A172 (cell line): ENCODE measurements around the gene PVALEF. TPM values are rescaled to one million over a fixed set of nuclear protein-coding genes. Genes with fewer than 3 reads are reported as not detected.
A peak's percentile ranks its signal among the peaks of the same experiment; 100 is the strongest.

Source experiments
- DNase-seq: peaks from one replicate; pipeline ENCODE4 v3.0.0-alpha.2; 2015; ENCODE audit warnings: low spot score
- total RNA-seq: library from RNA; depleted of rRNA; stranded (reverse); fragments of >200 nt; shearing (Covaris generic); gene quantifications from 2 replicates; pipeline ENCODE4 v1.2.3, GENCODE V29; 2014

The PVALEF gene
- total RNA-seq, 1 experiment from 2014 or later: not detected

DNA sequence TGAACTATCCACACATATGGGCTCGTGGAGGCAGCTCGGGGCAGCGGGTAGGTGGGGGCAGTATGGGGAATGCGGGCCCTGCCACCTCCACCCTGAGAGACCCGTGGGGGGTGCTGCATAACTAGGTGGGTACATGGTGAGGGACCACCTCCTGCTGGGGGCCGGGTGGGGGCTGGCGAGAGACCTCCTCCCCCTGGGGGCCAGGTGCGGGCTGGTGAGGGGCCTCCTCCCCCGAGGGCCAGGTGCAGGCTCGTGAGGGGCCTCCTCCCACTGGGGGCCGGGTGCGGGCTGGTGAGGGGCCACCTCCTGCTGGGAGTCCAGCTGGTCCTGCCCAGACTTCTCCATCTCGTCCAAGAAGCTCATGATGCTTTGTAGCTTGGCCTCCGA lies 32.1 kb downstream of the PVALEF start:
- no peak for DNase-seq

DNA sequence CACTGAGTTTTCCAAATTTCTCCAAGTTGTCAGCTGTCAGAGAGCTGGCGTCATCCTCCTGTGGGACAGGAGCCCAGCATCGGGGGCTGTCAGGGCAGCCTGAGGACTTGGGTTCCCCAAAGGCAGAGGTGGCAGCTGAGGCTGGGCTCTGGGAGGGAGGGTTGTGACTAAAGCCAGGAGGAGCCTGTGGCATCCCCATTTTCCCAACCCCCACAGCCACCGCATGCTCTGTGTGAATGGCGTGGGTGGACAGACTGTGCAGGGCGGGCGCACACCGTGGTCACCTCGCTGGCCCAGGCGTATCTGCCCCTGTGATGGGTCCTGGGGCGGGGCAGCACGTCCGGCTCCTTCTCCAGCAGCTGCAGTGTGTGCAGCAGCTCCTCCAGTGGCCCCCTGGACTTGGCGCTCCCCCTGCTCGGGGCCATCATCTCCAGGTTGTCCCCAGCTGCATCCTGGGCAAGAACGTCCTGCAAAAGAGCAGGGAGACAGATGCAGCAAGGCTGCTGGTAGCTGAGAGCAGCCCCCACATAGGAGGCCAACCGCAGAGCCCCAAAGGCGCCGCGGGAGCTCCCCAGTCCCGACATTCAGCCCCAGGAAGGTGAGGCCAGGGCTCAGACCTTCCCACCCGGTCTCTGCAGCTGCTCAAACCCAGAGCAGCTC lies 32.7 kb downstream of the PVALEF start:
- no peak for DNase-seq

DNA sequence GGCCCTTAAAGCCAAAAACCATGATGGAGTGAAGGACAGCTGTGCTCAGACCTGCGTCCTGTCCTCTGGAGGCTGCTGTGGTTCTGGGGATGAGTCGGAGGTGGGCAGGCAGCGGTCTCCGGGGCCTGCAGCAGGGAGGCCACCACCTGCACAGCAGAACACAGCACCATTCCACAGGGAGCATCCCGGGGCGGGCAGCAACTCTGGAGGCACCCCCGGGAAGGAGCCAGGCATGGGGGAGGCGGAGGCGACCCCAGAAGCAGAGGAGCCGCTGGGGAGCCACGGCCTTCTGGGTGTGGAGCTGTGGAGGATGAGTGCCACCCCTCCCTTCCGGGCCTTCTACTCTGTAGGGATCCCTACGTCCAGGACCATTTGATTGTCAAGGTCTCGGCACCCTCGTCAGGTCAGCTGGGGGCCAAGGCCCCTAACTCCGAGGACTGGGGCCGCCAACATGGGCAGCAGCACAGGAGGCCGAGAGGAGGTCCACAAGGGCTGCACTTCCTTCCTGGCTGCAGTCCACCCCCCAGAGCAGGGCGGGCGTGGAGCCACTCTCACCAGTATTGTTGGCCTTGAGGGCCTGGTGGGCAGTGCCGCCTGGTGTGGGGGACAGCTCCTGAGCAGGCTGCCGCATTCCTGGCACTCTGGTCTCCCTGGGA lies 33.6 kb downstream of the PVALEF start:
- DNase-seq: no peak

DNA sequence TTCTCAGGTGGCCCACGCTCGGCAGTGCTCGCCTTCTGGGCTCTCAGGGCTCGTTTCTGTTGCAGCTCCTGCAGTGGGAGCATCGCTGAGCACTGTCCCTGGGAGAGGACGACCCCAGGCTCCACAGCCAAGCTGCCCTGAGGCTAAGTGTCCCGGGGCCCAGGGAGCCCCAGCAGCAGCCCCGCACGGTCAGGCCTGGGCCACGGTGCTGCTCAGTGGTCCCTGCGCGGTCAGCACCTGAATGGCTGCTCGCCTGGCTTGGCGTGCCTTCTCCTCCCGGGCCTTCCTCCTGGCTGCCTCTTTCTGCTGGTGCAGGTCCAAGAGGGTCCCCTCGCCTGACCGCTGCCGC lies 34.1 kb downstream of the PVALEF start:
- no peak for DNase-seq

DNA sequence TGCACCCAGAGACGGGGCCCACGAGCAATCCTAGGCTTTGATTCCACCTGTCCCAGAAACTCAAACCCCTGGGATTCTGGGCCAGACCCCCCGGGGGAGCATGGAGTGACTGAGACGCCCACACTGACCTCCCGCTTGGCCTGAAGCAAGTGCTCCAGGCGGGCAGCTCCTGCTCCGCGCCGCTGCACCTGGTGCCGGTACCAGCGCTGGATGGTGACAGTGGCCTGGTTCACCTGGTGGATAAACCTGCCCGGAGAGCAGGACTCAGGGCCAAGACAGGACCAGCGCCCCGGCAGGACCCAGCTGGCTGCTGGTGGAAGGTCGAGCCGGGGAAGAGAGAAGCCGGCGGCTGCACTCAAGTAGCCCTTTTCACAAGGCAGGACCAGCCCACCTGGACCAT lies 34.9 kb downstream of the PVALEF start:
- DNase-seq: no peak

DNA sequence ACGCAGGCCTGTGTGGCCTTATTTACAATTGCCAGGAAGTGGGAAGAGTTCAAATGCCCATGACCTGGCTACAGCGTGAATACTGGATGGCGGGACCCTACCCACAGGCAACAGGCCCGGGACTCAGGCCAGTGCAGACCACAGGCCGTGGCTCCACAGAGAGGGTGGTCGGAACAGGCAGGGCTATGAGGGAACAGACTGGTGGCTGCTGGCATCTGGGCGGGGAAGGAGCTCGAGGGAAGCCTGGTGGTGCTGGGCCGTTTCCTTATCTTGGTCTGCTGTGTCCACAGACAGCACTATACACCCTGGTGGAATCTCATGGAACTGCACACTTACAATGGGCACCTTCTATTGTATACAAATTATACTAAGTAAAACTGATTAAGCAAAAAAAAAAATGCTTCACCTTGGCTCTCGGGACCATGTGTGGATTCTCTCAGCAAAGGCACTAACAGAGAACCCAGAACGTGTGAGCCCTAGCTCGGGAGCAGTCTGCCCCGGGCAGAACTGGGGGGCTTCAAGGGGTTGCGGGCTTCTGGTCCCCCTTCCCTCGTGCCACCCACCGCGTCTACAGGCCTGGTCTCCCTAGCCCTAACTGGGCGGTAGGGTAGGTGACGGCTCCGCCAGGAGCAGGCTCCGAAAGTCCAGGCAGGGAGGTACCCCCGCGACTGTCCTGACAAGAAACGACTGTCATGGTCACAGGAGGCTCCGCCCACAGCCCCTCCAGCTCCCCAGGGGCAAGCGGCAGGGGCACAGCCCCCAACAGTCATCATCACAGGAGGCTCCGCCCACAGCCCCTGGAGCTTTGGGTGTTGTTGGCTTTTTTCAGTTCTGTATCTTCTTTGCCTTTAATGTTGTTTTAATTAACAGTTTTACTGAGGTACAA lies 35.6 kb downstream of the PVALEF start:
- peak; percentile 83 for DNase-seq

DNA sequence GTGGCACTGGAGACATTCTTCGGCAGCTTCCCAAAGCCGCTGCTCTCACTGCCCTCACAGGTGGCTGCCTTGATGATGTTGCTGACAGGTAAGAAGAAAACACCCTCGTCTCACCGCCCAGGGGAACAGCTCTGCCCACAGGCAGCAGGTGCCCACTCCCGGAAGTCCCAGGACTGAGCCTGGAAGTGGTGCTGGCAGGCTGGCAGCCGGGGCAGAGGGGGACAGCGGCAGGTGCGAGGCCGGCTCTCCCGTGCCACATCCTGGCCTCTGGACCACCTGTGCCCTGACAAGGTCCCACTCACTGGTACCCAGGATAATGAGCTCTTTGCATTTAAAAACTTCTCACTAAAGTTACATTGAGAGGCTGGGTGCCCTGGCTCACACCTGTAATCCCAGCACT lies 37.0 kb downstream of the PVALEF start:
- DNase-seq: no peak

DNA sequence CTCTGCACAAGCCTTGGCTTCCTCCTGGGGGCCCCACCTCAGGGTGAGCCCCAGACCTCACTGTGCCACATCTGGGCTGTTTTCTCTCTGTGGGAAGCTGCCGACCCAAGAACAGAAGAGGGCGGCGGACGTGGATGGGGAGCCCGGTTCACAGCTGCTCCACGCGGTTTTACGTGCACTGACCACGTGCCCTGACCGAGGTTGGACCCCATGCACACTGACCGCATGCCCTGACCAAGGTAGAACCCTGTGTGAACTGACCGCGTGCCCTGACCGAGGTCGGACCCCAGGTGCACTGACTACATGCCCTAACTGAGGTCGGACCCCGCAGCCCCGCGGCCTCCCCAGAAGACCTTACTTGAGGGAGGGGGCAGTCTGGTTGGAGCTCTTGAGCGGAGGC lies 37.8 kb downstream of the PVALEF start:
- no peak for DNase-seq

DNA sequence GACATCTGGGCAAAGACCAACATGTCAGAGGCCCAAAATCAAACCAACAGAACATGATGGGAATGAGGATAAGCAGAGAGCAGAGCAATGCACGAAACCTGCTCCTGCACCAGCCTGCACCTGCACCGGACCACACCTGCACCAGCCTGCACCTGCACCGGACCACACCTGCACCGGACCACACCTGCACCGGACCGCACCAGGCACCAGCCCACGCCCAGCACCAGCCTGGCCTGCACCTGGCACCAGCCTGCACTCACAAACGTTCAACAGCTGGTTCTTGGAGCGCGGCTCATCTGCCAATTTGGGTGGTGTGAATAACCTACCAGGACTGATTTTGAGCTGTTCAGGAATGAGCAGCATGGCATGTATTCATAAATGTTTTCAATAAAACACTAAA lies 39.3 kb downstream of the PVALEF start:
- DNase-seq: no peak

DNA sequence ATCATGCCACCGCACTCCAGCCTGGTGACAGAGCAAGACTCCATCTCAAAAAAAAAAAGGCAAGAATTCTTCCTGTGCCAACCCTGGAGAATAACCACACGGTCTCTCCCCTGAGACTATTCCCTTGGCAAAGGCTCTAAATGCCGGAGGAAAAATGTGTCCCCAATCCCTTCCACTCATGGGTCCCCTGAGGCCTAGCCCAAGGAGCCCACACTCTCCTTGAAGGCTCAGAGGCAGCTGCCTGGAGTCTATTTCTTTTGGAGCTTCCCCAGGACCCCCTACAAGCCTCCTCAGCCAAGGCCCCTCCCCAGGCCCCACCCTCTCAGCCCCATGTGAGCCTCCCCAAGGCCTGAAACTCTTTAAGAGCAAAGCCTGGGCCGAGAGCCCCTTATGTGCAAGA lies 40.9 kb downstream of the PVALEF start:
- DNase-seq: no peak

DNA sequence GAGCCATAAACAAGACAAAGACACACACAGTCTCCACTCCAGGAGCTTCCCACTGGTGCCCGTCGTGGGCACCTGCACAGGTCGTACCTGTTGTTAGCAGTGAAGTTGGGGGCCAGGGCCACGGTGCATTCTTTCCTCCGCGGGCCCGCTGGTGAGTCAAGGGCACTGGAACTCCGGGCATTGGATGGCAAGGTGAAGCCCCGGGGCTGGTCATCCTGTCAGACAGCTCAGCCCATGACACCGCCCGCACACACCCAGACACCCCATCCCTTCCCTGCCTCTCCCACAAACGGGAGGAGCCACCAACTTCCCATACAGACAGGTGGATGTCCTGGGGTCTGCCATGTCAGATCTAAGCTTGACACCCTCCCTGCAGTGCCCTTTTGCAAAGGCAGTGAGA lies 41.4 kb downstream of the PVALEF start:
- DNase-seq: no peak

DNA sequence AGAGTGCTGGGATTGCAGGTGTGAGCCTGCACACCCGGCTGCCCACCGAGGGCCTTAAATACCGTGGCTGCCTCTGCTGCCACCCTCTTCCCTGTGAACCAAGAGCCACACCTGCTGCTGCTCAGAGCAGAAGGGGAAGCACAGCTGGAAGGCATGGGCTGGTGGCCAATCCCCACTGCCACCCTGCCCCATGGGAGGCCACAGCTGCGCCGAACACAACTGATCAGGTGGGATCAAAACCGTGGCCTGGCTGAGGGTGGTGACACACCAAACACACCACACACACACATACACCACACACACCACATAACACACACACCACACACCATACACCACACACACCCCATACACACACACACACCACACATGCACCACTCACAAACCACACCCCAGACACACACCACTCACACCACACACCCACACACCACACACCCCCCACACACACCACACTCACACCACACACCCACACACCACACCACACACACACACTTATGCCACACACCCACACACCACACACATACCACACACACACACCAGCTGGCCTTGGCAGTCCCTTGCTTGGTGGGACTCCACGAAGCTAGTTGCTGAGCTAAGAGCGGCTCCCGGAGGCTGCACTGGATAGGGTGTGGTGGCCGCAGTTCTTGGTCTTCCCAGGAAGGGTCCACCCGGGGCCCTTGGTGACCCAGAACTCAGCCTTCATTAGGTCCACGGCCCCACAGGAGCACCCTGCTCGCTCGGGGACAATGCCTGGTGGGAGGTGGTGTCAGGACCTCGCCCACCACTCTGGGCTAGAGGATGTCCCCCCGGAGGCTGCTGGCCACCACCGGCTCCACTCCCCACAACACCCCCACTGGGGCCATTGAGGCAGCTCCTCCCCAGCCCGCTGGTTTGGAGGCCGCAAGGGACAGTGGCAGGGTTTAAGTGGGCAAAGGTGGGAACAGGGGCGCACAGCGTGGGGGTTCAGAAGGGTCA lies 42.6 kb downstream of the PVALEF start:
- no peak for DNase-seq

DNA sequence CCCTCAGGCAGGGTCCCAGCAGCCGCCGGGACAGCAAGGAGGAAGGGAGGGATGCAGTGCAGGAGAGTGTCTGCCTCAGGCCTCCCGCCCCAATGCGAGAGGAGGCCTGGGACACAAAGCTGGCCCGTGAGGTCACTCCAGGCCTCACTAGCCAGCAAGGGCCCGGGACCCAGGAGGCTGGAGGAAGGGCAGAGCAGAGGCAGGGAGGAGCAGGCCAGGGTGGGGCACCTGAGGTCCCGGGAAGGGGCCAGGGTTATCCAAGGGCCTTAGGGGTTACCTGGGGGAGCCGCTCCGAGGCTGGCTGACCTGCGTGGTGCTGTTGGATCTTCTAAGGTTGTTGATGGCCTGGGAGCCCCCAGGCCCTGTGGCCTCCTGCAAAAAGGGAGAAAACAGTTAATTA lies 43.3 kb downstream of the PVALEF start:
- no peak for DNase-seq

DNA sequence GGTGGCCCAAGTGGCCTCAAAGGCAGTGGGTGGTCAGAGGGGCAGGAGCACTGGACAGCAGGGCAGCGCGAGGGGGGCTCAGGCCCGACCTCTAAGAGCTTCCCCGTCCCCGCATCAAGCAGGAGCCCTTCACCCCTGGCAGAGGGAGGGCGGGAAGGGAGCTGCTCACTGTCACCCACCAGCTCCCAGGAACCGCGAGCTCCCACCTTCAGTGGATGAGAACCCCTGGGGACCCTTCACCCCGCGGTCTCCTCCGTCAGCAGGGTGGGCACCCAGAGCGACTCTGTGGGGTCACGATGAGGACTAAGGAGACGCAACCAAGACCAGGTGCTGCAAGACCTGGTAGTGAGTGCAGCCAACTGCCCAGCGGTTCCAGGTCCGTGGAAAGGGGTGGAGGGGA lies 43.8 kb downstream of the PVALEF start:
- no peak for DNase-seq

DNA sequence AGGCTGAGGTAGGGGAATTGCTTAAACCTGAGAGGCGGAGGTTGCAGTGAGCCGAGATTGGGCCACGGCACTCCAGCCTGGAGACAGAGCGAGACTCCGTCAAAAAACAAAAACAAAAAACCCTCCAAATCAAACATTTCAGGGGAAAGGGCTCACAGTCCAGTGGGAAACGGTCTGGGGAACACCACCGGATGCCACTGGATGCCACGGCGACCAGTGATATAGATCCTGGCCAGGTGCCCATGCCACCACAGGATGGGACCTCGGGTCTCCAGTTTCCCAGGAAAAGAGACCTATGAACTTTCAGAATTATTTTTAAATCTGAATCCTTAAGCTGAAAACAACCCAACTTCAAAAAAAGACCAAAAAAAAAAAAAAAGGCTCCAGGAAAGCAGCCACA lies 45.2 kb downstream of the PVALEF start:
- no peak for DNase-seq

DNA sequence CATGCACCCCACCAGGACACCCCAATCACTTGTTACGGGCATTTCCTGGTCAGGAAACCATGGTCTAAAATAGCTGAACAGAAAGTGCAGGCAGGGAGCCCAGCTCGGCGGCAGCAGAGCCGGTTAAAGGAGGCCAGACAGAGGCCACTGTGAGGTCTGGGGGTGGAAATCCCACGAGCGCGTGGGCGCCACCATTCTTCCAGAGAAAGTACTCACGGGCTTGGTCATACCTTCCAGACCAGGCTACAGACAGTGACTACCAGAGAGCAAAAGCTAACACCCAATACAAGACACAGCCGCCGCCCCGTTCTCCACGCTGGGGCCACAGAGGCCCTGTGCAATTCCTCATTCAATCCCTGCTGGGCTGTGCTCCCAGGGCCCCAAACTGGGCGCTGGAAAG lies 45.6 kb downstream of the PVALEF start:
- no peak for DNase-seq

DNA sequence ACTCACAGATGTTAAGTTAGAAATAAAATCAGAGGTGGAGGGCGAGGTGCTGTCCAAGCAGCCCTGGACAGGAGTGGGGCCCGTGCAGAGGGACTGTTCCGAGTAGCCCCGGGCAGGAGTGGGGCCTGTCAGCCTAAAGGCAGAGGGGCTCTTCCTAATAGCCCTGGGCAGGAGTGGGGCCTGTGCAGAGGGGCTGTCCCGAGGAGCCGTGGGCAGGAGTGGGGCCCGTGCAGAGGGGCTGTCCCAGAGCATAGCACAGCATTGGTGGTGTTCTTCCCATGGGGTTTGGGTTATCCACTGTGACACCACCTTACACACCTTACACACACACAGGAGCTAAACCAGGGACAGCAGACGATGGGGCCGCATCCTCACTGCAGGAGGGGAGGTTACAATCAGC lies 47.1 kb downstream of the PVALEF start:
- no peak for DNase-seq

DNA sequence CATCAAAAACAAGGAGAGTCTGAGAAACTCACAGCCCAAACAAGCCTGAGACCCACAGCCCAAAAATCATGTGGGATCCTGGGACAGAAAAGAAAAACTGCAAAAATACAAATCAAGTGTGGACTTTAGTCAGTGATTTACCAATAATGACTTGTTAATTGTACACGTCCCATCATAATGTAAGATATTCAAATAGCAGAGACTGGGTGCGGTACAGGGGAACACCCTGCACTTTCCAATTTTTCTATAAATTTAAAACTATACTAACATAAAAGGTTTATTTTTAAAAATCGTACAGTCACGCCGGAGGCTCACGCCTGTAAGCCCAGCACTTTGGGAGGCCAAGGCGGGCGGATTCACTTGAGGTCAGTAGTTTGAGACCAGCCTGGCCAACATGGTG lies 48.7 kb downstream of the PVALEF start:
- no peak for DNase-seq

DNA sequence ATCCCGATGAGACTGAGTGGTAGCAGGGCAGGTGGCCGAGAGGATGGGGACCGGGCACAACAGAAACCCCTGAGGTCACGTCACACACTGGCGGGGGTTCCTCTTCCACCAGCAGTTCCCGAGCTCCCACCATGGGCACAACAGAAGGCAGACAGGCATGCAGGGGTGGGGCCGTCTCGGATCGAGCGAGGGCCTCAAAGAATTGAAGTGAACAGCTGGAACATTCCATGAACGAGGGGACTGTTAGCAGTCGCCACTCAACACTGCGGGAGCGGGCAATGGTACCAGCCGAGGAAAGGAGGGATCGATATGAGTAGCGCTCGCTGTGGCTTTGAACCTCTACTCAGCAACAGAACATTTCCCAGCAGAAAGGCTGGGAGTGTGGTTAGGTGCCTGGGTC lies 52.2 kb downstream of the PVALEF start:
- no peak for DNase-seq

DNA sequence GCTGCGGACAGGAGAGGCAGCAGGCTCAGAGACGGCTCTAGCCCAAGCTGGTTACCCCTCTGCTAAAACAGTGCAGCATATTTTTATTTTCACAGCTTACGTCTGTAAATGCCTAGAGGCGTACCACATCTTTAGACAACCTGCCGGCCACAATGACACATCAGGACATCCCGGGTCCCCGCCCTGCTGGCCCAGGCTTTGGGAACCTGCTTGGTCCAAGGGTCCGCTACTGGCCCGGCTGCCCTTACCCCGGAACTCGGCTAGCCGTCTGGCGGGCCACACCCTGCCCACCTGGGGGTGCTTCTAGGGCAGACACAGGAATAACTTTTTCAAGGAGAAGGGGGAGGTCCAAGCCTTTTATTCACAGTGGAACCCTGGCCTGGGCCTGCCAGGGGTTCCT lies 53.2 kb downstream of the PVALEF start:
- DNase-seq: no peak

DNA sequence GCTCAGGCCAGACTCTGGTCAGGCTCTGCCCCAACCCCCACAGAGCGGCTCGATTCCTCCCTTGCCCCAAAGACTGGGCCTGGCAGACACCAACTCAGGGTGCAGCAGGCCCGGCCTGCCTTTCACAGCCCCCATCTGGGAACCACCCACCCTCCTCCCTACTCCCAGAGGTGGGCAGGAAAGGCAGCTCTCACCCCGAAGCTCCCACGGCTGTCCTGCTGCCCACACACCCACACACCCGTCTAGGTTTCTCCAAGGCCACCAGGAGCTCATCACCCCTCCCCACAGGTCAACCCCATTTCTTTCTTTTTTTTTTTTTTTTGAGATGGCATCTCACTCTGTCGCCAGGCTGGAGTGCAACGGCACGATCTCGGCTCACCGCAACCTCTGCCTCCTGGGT lies 53.7 kb downstream of the PVALEF start:
- no peak for DNase-seq
